Mesothelial cell of epicardium (in vitro differentiated cells): ENCODE measurements around the gene POU5F1. TPM values are rescaled to one million over a fixed set of nuclear protein-coding genes. Genes with fewer than 3 reads are reported as not detected.
A peak's percentile ranks its signal among the peaks of the same experiment; 100 is the strongest.

ENCODE experiments used
- DNase-seq, 2 experiments: peaks; one replicate each; pipeline ENCODE4 v3.0.0; 2021; ENCODE audit warnings: low spot score in 2 of 2; ENCODE audit not compliant: unreplicated experiment in 2 of 2
- H3K27ac Mint-ChIP-seq: 2 replicates; pipeline ENCODE4 v1.8.0; 2021; ENCODE audit warnings: mixed read lengths
- H3K27me3 Mint-ChIP-seq: 2 replicates; pipeline ENCODE4 v1.8.0; 2021; ENCODE audit warnings: low read depth, mixed read lengths
- H3K36me3 Mint-ChIP-seq: 2 replicates; pipeline ENCODE4 v1.8.0; 2021; ENCODE audit warnings: mixed read lengths
- H3K4me1 Mint-ChIP-seq: 2 replicates; pipeline ENCODE4 v1.8.0; 2021; ENCODE audit warnings: mixed read lengths
- H3K4me3 Mint-ChIP-seq: 2 replicates; pipeline ENCODE4 v1.8.0; 2021; ENCODE audit warnings: mild to moderate bottlenecking, moderate library complexity, mixed read lengths
- H3K9me3 Mint-ChIP-seq: 2 replicates; pipeline ENCODE4 v1.8.0; 2021; ENCODE audit warnings: mixed read lengths
- CTCF ChIP-seq: fragments of 200-600 bp; sonication (generic); IDR thresholded peaks from one replicate; pipeline ENCODE4 v1.5.0; 2021; ENCODE audit warnings: antibody characterized with exemption; ENCODE audit not compliant: unreplicated experiment
- total RNA-seq: library from RNA; stranded (reverse); gene quantifications from 3 replicates; pipeline ENCODE4 v1.2.1, GENCODE V29; 2021

Gene POU5F1
- total RNA-seq, 1 donor from 2014 or later = not detected

GRCh38 chr6:31115941-31116560, 54.4 kb downstream of the POU5F1 start:
- Mint-ChIP-seq H3K36me3 (no peaks in the 10 kb centered on the region), H3K27me3 (peaks cover 33% of the 10 kb centered on the region), H3K4me1 (peaks cover 16% of the 10 kb centered on the region), H3K4me3 (no peak overlapping the region), H3K27ac (no peak overlapping the region), H3K9me3 (no peaks in the 10 kb centered on the region)
- no peak for TF ChIP-seq CTCF
- no peak for DNase-seq

DNA sequence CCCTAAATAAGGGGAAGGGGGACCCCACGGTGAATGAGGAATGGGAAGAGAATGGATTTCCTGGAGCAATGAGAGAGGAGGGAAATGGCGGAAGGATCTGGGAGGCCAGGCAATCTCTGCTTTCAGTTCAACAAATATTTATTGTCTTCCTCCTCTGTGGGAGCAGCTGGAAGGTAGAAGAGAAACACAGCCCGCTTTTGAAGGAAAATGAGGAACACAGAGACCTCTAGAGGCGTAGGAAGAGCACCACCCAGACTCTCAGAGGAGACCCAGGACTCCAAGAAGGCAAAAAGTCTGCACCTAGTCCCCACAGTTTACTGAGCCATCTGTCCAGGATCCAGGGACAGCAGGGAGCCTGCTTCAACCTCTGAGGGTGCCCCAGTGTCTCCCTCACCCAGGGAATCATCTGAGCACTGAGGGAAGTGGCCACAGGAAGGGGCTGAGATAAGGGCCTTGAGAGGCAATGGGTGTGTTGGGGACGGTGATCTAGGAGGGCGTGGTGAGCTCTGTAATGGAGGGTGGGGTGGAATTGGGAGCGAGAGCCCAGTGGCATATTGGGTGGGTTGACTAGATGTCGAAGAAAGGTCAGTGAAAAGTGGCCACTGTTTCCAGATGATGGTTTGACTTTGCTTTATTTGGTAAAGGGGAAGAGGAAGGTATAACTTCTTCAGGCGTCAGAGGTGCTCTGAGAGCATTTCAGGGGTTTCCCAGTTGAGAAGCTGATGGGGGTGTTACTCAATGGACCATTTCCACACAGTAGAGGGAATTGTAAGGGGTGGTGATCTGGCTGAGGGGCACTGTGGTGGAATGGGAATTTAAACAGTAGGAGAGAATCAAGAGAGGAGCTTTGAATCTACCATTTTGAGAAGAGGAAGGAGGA, 55.3 kb downstream of the POU5F1 start:
- DNase-seq = no peak
- no peak for TF ChIP-seq CTCF
- no peak overlapping the region for H3K4me3 Mint-ChIP-seq
- H3K4me1 Mint-ChIP-seq = peaks cover 17% of the 10 kb centered on the region
- H3K27me3 Mint-ChIP-seq = peaks cover 41% of the 10 kb centered on the region
- no peaks in the 10 kb centered on the region for H3K36me3 Mint-ChIP-seq
- H3K9me3 Mint-ChIP-seq = no peaks in the 10 kb centered on the region
- H3K27ac Mint-ChIP-seq = no peak overlapping the region

DNA sequence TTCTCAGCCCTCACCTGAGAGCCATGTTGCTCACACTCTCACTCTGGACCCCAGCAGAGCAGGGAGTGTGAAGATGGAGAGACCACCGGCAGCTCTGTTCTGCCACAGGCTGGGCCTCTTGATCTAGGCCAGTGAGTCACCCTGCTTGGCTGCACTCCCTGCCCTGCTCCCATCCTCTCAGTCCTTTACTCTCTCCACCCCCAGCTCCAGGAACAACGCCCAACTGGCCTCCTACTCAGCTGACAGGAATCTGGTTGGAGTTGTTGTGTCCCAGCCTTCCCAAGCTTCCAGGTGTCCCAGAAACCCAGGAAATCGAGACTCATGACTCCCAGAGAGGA, 56.0 kb downstream of the POU5F1 start, which contains the start of gene PSORS1C1:
TSS of gene PSORS1C1 (plus strand) at position 260 of the 338 bp plus-strand sequence. CDS start 14,833 bp downstream, outside the sequence.
- Mint-ChIP-seq H3K9me3 (no peaks in the 10 kb centered on the region), H3K4me1 (peaks cover 17% of the 10 kb centered on the region), H3K36me3 (no peaks in the 10 kb centered on the region), H3K27me3 (peaks cover 48% of the 10 kb centered on the region), H3K4me3 (no peak within 1 kb of the TSS), H3K27ac (peak within 1 kb of the TSS; percentile 72)
- no peak for DNase-seq
- TF ChIP-seq CTCF = no peak

Other genes with a start within 250 kb of the POU5F1 start
- gene SFTA2, start 238.5 kb downstream of the POU5F1 start, total RNA-seq = not detected in 3 replicates
- not detected in 3 replicates for gene MUCL3, start 229.7 kb downstream of the POU5F1 start, total RNA-seq
- gene MUC21, start 187.0 kb downstream of the POU5F1 start, total RNA-seq = not detected in 3 replicates
- gene MUC22, start 160.2 kb downstream of the POU5F1 start, total RNA-seq = not detected in 3 replicates
- gene C6orf15, start 58.1 kb downstream of the POU5F1 start, total RNA-seq = not detected in 3 replicates
- gene PSORS1C1, start 55.9 kb downstream of the POU5F1 start, total RNA-seq = 0.29 to 1.1 TPM (median 0.72 TPM) in 3 replicates
- not detected in 3 replicates for gene CDSN, start 50.2 kb downstream of the POU5F1 start, total RNA-seq
- not detected in 3 replicates for gene PSORS1C2, start 31.6 kb downstream of the POU5F1 start, total RNA-seq
- gene CCHCR1, start 12.9 kb downstream of the POU5F1 start, total RNA-seq = 33.9 to 36.6 TPM (median 34.5 TPM) in 3 replicates
- gene TCF19, start 12.1 kb downstream of the POU5F1 start, total RNA-seq = 7.7 to 8.5 TPM (median 7.8 TPM) in 3 replicates
- 121 to 132 TPM (median 125 TPM) in 3 replicates for gene HLA-C, start 101.4 kb upstream of the POU5F1 start, total RNA-seq
- 43.9 to 47.7 TPM (median 46.6 TPM) in 3 replicates for gene HLA-B, start 186.5 kb upstream of the POU5F1 start, total RNA-seq
- 14.1 to 16.1 TPM (median 15.5 TPM) in 3 replicates for gene MICA, start 232.9 kb upstream of the POU5F1 start, total RNA-seq